HG03060 (cell line): Measurements from ENCODE around the gene SAMD4A.

ENCODE experiments used
- ATAC-seq: cut with Tn5 transposase; IDR thresholded peaks from one replicate; pipeline ENCODE4 v1.9.1; 2021; ENCODE audit warnings: low read depth, moderate number of reproducible peaks; ENCODE audit not compliant: unreplicated experiment

SAMD4A gene

GRCh38 chr14:54629635-54630360, 62.9 kb downstream of the SAMD4A start:
- ATAC-seq: no peak

DNA sequence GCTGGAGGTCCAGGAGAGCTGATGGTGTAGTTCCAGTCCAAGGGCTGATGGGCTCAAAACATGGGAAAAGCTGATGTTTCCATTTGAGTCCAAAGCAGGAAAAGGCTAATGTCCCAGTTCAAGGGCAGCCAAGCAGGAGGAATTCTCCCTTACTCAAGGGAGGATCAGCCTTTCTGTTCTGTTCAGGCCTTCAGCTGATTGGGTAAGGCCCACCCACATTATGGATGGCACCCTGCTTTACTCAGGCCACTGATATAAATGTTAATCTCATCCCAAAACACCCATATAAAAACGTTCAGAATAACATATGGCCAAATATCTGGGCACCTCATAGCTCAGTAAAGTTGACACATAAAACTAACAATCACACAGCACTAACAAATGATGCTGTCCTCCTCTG, 64.1 kb downstream of the SAMD4A start:
- ATAC-seq: no peak

- ATAC-seq: no peak
Measured at GRCh38 chr14:54632452-54632851, 65.5 kb downstream of the SAMD4A start.

GRCh38 chr14:54633076-54633475, 66.1 kb downstream of the SAMD4A start:
- ATAC-seq: no peak

DNA sequence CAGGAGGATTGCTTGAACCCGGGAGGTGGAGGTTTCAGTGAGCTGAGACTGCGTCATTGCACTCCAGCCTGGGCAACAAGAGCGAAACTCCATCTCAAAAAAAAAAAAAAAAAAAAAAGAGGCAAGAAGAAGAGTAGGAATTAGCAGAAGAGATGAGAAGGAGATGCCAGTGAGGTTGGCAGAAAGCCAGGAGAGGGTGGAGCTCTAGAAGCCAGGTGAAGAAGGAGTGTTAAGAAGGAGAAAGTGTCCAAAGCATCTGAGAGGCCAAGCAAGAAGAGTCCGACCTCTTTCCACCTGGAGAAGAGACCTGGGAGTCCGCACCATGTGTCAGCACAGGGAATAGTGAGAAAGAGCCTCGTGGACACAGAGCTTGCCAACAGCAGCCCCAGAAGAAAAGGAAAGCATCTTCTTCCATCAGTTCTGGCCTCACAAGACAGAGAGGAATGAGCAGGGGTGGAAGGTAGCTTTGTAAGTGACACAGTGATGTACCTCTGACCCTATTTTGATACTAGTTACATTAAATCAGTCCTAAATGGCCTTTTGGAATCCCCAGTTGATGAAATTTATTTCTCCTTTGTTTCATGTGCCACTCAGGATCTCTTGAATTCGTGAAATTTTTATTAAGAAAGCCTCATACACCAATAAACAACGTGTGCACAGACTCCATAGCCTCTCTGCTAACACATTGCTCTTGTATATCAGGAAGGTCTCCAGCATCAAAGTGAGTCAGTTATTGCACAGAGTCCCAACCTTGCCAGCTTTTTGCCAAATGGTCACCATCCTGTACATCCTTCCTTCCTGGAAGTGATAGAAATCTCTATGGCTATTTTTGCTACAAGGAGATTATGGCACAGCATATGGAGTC, 70.6 kb downstream of the SAMD4A start:
- ATAC-seq: no peak

DNA sequence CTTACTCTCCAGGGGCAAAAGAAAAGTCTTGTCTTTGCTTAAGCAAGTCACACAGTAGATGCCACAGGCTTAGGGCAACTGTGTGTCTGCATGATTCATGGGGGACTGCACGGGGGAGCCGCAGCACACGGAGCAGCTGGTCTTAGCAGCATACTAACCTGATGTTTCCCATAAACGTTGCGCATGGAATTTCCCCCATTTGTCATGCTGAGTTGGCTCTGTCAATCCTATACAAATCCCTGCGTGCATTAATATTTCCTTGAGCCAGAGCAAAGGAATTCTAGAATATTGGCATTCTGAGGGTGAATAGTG, 71.2 kb downstream of the SAMD4A start:
- no peak for ATAC-seq

GRCh38 chr14:54639611-54640010, 72.7 kb downstream of the SAMD4A start:
- no peak for ATAC-seq

- ATAC-seq: no peak
Measured at GRCh38 chr14:54640506-54640905, 73.6 kb downstream of the SAMD4A start.

- no peak for ATAC-seq
Measured at GRCh38 chr14:54642121-54642520, 75.2 kb downstream of the SAMD4A start.

GRCh38 chr14:54642801-54643695, 76.1 kb downstream of the SAMD4A start:
- no peak for ATAC-seq

DNA sequence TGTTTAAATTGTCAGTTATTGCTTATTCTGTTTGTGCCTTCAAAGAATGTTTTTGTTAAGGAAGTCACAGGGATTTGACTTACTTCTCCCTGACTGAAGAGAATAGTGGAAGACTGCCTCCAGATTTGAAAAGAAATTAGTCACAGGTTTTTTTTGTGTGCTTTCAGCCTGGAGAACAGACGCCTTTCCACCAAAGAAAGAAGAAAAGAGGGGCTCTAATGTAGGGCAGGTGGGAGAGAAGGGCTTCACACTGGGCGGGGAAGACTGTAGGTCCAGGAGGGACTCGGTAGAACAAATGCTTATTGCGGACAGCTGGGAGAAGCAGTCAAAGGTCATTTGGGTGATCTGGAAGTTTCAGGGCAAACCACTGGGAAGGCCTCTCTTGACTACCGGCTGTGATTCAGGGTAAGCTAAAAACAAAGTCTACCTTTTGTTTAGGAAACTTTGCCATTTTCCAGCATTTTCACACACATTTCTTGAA, 76.8 kb downstream of the SAMD4A start:
- no peak for ATAC-seq

DNA sequence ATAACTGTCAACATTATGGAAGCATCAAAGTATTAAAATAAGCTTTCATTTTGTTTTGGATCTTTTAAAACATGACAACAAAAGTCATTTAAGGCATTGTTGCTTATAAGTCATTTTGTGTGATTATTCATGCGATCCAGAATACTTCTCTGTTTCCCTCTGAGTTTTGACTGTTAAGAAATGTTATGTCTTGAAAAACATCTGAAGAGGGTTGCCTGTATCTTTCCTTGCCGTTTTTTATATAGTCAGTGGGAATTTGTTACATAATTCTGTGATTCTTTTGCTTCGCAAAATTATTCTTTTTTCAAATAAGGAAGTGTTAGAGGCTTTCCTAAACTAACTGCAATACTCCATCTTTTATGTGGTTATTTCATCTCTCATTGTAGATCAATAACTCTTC, 78.7 kb downstream of the SAMD4A start:
- ATAC-seq: no peak

GRCh38 chr14:54646626-54647025, 79.7 kb downstream of the SAMD4A start:
- ATAC-seq: no peak

- no peak for ATAC-seq
Measured at GRCh38 chr14:54647378-54647777, 80.5 kb downstream of the SAMD4A start.

GRCh38 chr14:54649056-54649455, 82.1 kb downstream of the SAMD4A start:
- ATAC-seq: no peak

- no peak for ATAC-seq
Measured at GRCh38 chr14:54650331-54650958, 83.5 kb downstream of the SAMD4A start.

DNA sequence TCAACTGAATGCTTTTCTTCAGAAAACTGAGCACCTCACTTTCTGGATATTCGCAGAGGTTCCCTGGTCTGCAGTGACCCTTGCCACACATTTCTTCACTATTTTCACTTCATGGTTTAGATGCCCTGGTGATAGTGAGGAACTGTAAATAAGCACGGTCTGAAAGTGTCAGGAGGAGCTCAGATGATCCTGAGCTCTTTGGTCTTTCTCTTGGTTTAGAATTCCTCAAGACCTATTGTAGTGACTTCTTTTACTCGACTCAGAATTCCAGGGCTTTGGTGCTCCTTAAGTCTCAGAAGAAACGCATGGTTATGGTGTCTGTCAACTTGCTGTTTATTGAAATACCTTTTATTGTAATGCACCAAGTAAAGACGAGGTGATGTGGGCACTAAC, 84.0 kb downstream of the SAMD4A start:
- ATAC-seq: no peak

GRCh38 chr14:54651649-54652048, 84.7 kb downstream of the SAMD4A start:
- no peak for ATAC-seq

- ATAC-seq: no peak
Measured at GRCh38 chr14:54652188-54652587, 85.3 kb downstream of the SAMD4A start.

- no peak for ATAC-seq
Measured at GRCh38 chr14:54652605-54653052, 85.7 kb downstream of the SAMD4A start.
